Panc1 (cell line): ENCODE data around the gene PRKG1. TPM values are rescaled to one million over a fixed set of nuclear protein-coding genes. Genes with fewer than 3 reads are reported as not detected.

Experiments used
- ATAC-seq: fragments of 200-7000 bp; cut with Tn5 transposase; 2 replicates; pipeline ENCODE4 v1.9.1; 2020; ENCODE audit warnings: mild to moderate bottlenecking, moderate library complexity
- BruUV-seq: library from RNA; stranded (reverse); fragments of 400-500 nt; replicated peaks from 2 replicates; lab custom pipeline; 2021; lab: Mats Ljungman, UMichigan
- CTCF ChIA-PET: fragments of 300-600 bp; sonication (Branson Sonifier 250); formaldehyde crosslinking; loops from one replicate; lab custom pipeline; 2022; ENCODE audit warnings: antibody characterized with exemption; lab: Charles Lee
- POLR2A ChIA-PET: fragments of 300-600 bp; sonication (Branson Sonifier 250); formaldehyde crosslinking; loops from one replicate; lab custom pipeline; 2022; ENCODE audit warnings: antibody characterized with exemption; lab: Charles Lee
- DNase-seq: peaks from one replicate; pipeline ENCODE4 v3.0.0-alpha.2; 2010; ENCODE audit warnings: low read depth, low spot score
- H3K27ac ChIP-seq: 2 replicates; pipeline ENCODE4 v1.5.1; 2011; ENCODE audit warnings: mild to moderate bottlenecking, low read length, inconsistent platforms
- H3K27me3 ChIP-seq: fragments of 200-500 bp; sonication (Bioruptor generic); 2 replicates; pipeline ENCODE4 v1.6.0; 2014; ENCODE audit warnings: low read length, inconsistent platforms; ENCODE audit not compliant: control insufficient read depth, insufficient read depth
- H3K36me3 ChIP-seq: fragments of 200-500 bp; sonication (Bioruptor generic); 2 replicates; pipeline ENCODE4 v1.5.1; 2014; ENCODE audit warnings: inconsistent platforms, mild to moderate bottlenecking, low read length, moderate library complexity; ENCODE audit not compliant: control insufficient read depth, insufficient read depth
- H3K4me1 ChIP-seq: 2 replicates; pipeline ENCODE4 v1.5.1; 2011; ENCODE audit warnings: inconsistent platforms, mild to moderate bottlenecking, low read length, moderate library complexity; ENCODE audit not compliant: control insufficient read depth, insufficient read depth
- H3K4me3 ChIP-seq, 2 experiments: 2 replicates each; pipeline ENCODE4 v1.5.1; 2011 to 2012; ENCODE audit warnings: low read depth in 2 of 2, low read length in 2 of 2, mild to moderate bottlenecking in 2 of 2, inconsistent platforms in 1 of 2, moderate library complexity in 1 of 2
- H3K9me3 ChIP-seq: fragments of 200-500 bp; sonication (Bioruptor generic); 2 replicates; pipeline ENCODE4 v1.5.1; 2014; ENCODE audit warnings: low read depth, mild to moderate bottlenecking, inconsistent platforms, low read length, moderate library complexity; ENCODE audit not compliant: control insufficient read depth, insufficient read depth
- CTCF ChIP-seq: fragments of 450-650 bp; IDR thresholded peaks from 2 replicates; pipeline ENCODE4 v1.5.1; 2017; ENCODE audit warnings: mild to moderate bottlenecking
- POLR2AphosphoS5 ChIP-seq: IDR thresholded peaks from 2 replicates; pipeline ENCODE4 v1.6.1; 2012; ENCODE audit warnings: mild to moderate bottlenecking, low read depth, low read length, moderate library complexity
- REST ChIP-seq, 2 experiments: IDR thresholded peaks; 2 replicates each; pipeline ENCODE4 v1.6.1; 2011 to 2012; ENCODE audit warnings: low read depth in 2 of 2, control low read depth in 1 of 2, low read length in 1 of 2, mild to moderate bottlenecking in 1 of 2, moderate library complexity in 1 of 2; ENCODE audit not compliant: insufficient read depth in 1 of 2
- SIN3A ChIP-seq: IDR thresholded peaks from 2 replicates; pipeline ENCODE4 v1.6.1; 2012; ENCODE audit warnings: low read depth, mild to moderate bottlenecking, low read length, moderate library complexity, borderline replicate concordance; ENCODE audit not compliant: insufficient read depth
- TCF7L2 ChIP-seq: IDR thresholded peaks from 2 replicates; pipeline ENCODE4 v1.6.1; 2011; ENCODE audit warnings: mild to moderate bottlenecking, low read depth, low read length, inconsistent platforms
- in situ Hi-C: cut with HindIII; loops from 2 replicates; pipeline ENCODE4 v1.10.0; 2016; ENCODE audit warnings: low sequenced_read_pairs, low pct_unique_long_range_greater_than_20kb
- intact Hi-C: fragments of 100-400 bp; cut with micrococcal nuclease; formaldehyde crosslinking; loops from one replicate; pipeline ENCODE4 v1.10.0; 2022; ENCODE audit not compliant: unreplicated experiment
- total RNA-seq: library from RNA; stranded (reverse); gene quantifications from one replicate; pipeline ENCODE4 v1.2.1, GENCODE V29; 2021; ENCODE audit not compliant: unreplicated experiment

The PRKG1 gene
- total RNA-seq, 1 experiment from 2014 or later: 0.92 TPM

- intact Hi-C loops (no loop called here), in situ Hi-C loops (no loop called here)
- no TSS peak for BruUV-seq
- POLR2A ChIA-PET: no interaction called here
- TF ChIP-seq CTCF: no peak
- no peak for TF ChIP-seq SIN3A
- TF ChIP-seq POLR2AphosphoS5: no peak
- TF ChIP-seq REST (IDR thresholded peaks at IDR 0.05; ENCODE audit: insufficient read depth in 1 of 2, low read depth in 2 of 2, low read length in 1 of 2): no peak
- no peak for TF ChIP-seq TCF7L2
- ATAC-seq: no peak
- CTCF ChIA-PET: no interaction called here
- Histone ChIP-seq H3K9me3 (no peaks in the 10 kb centered on the region), H3K4me1 (no peaks in the 10 kb centered on the region), H3K27ac (no peak overlapping the region), H3K36me3 (no peaks in the 10 kb centered on the region), H3K27me3 (no peaks in the 10 kb centered on the region), H3K4me3 (no peak overlapping the region)
- no peak for DNase-seq
Observed at GRCh38 chr10:52011118-52011517, 936.8 kb downstream of the PRKG1 start.

- ChIA-PET CTCF (no interaction called here), POLR2A (no interaction called here)
- DNase-seq (no peak), ATAC-seq (no peak)
- H3K27ac ChIP-seq: no peak overlapping the region
- no peaks in the 10 kb centered on the region for H3K27me3 ChIP-seq
- no peak for TF ChIP-seq SIN3A
- TF ChIP-seq TCF7L2: no peak
- TF ChIP-seq REST (IDR thresholded peaks at IDR 0.05; ENCODE audit: insufficient read depth in 1 of 2, low read depth in 2 of 2, low read length in 1 of 2): no peak
- no TSS peak for BruUV-seq
- H3K4me3 ChIP-seq: no peak overlapping the region
- H3K9me3 ChIP-seq: no peaks in the 10 kb centered on the region
- in situ Hi-C loops (no loop called here), intact Hi-C loops (no loop called here)
- no peaks in the 10 kb centered on the region for H3K4me1 ChIP-seq
- no peaks in the 10 kb centered on the region for H3K36me3 ChIP-seq
Observed at GRCh38 chr10:52019077-52019555, 944.8 kb downstream of the PRKG1 start.
